Endothelial cell of umbilical vein (primary cell): ENCODE data around the gene PAPLN. TPM values are rescaled to one million over a fixed set of nuclear protein-coding genes. Genes with fewer than 3 reads are reported as not detected.

Experiments
- BruUV-seq: library from RNA; stranded (reverse); fragments of 400-500 nt; replicated peaks from 2 replicates; lab custom pipeline; 2021; lab: Mats Ljungman, UMichigan
- CTCF ChIA-PET: fragments of 300-600, 350-600 bp; sonication (Branson Sonifier 250); formaldehyde crosslinking; loops from one replicate; lab custom pipeline; 2021; ENCODE audit warnings: antibody characterized with exemption, inconsistent platforms; lab: Charles Lee
- POLR2A ChIA-PET: fragments of 300-600, 350-600 bp; sonication (Branson Sonifier 250); formaldehyde crosslinking; loops from one replicate; lab custom pipeline; 2021; ENCODE audit warnings: antibody characterized with exemption, inconsistent platforms; lab: Charles Lee
- DNase-seq: peaks from one replicate; pipeline ENCODE4 v3.0.0-alpha.2; 2011; ENCODE audit warnings: low read depth, low spot score
- FAIRE-seq: peaks from 2 replicates; lab custom pipeline; 2011; peaks lifted over from hg19 to GRCh38; lab: Jason Lieb, UNC
- H2AFZ ChIP-seq: 2 replicates; pipeline ENCODE4 v1.6.0; 2012; ENCODE audit warnings: low read depth, low read length, control low read depth, inconsistent platforms
- H3K27ac ChIP-seq: 2 replicates; pipeline ENCODE4 v1.5.1; 2011; ENCODE audit warnings: low read depth, mild to moderate bottlenecking, control low read depth, low read length, moderate library complexity; ENCODE audit not compliant: insufficient read depth
- H3K27me3 ChIP-seq, 2 experiments: 2 replicates each; pipeline versions ENCODE4 v1.6.0 to v1.6.1; 2011; ENCODE audit warnings: low read length in 2 of 2, mixed read lengths in 1 of 2; ENCODE audit not compliant: control insufficient read depth in 2 of 2, insufficient read depth in 2 of 2
- H3K36me3 ChIP-seq, 2 experiments: 2 replicates in 1 of 2; 3 replicates in 1 of 2; pipeline ENCODE4 v1.5.1; 2011; ENCODE audit warnings: low read length in 2 of 2, mild to moderate bottlenecking in 1 of 2, moderate library complexity in 1 of 2; ENCODE audit not compliant: control insufficient read depth in 2 of 2, insufficient read depth in 2 of 2; ENCODE audit errors: extremely low read depth in 1 of 2
- H3K4me1 ChIP-seq: 3 replicates; pipeline ENCODE4 v1.5.1; 2011; ENCODE audit warnings: mild to moderate bottlenecking, low read length; ENCODE audit not compliant: control insufficient read depth, insufficient read depth; ENCODE audit errors: extremely low read depth
- H3K4me2 ChIP-seq: 2 replicates; pipeline ENCODE4 v1.6.1; 2011; ENCODE audit warnings: low read length, control low read depth, mixed read lengths; ENCODE audit not compliant: insufficient read depth
- H3K4me3 ChIP-seq, 3 experiments: fragments of 200-600 bp in 1 of 3; sonication (generic), shearing (Covaris generic) in 1 of 3; replicated peaks in 1 of 3; 2 replicates each; pipeline ENCODE4 v1.5.1; 2011 to 2016; ENCODE audit warnings: control low read depth in 3 of 3, low read length in 3 of 3, mild to moderate bottlenecking in 2 of 3, inconsistent platforms in 1 of 3, low read depth in 1 of 3, moderate library complexity in 1 of 3; ENCODE audit not compliant: insufficient read depth in 1 of 3
- H3K79me2 ChIP-seq: 2 replicates; pipeline ENCODE4 v1.6.0; 2012; ENCODE audit warnings: low read length, inconsistent platforms; ENCODE audit not compliant: control insufficient read depth, insufficient read depth
- H3K9ac ChIP-seq: replicated peaks from 2 replicates; pipeline ENCODE3; 2011; ENCODE audit warnings: low read length, control low read depth; ENCODE audit not compliant: insufficient read depth; ENCODE audit errors: extremely low read depth
- H3K9me1 ChIP-seq: replicated peaks from 3 replicates; pipeline ENCODE4 v1.6.0; 2011; ENCODE audit warnings: mild to moderate bottlenecking, low read length; ENCODE audit not compliant: control insufficient read depth, insufficient read depth; ENCODE audit errors: extremely low read depth
- H3K9me3 ChIP-seq: replicated peaks from 2 replicates; pipeline ENCODE4 v1.5.1; 2012; ENCODE audit warnings: low read length, inconsistent platforms; ENCODE audit not compliant: control insufficient read depth, insufficient read depth
- H4K20me1 ChIP-seq: replicated peaks from 2 replicates; pipeline ENCODE3; 2011; ENCODE audit warnings: mild to moderate bottlenecking, low read length; ENCODE audit not compliant: control insufficient read depth, insufficient read depth; ENCODE audit errors: extremely low read depth
- CTCF ChIP-seq, 2 donors: IDR thresholded peaks; 1 replicate in 1 of 2; 2 replicates in 1 of 2; pipeline ENCODE4 v1.5.1; 2011; ENCODE audit warnings: low read length in 2 of 2, mild to moderate bottlenecking in 2 of 2, moderate library complexity in 2 of 2, control low read depth in 1 of 2, inconsistent platforms in 1 of 2, low read depth in 1 of 2; ENCODE audit not compliant: insufficient read depth in 1 of 2; ENCODE audit errors: extremely low read depth in 1 of 2
- EZH2 ChIP-seq: IDR thresholded peaks from 2 replicates; pipeline ENCODE4 v1.6.1; 2012; ENCODE audit warnings: borderline replicate concordance, low read depth, mild to moderate bottlenecking, moderate library complexity, low read length, inconsistent platforms; ENCODE audit not compliant: severe bottlenecking
- FOS ChIP-seq: IDR thresholded peaks from 2 replicates; pipeline ENCODE4 v1.6.1; 2011; ENCODE audit warnings: mild to moderate bottlenecking, low read length, moderate library complexity, borderline replicate concordance; ENCODE audit not compliant: insufficient read depth
- GATA2 ChIP-seq: IDR thresholded peaks from 2 replicates; pipeline ENCODE4 v1.7.0; 2011; ENCODE audit warnings: low read depth, mild to moderate bottlenecking, moderate library complexity, mixed read lengths, low read length; ENCODE audit not compliant: insufficient read length, insufficient read depth
- JUN ChIP-seq: IDR thresholded peaks from 2 replicates; pipeline ENCODE4 v1.6.1; 2011; ENCODE audit warnings: borderline replicate concordance, low read depth; ENCODE audit not compliant: insufficient read length, insufficient read depth
- MYC ChIP-seq: IDR thresholded peaks from one replicate; pipeline ENCODE4 v1.6.1; 2011; ENCODE audit warnings: mild to moderate bottlenecking, low read depth, low read length
- POLR2A ChIP-seq: IDR thresholded peaks from 2 replicates; pipeline ENCODE4 v1.6.1; 2012; ENCODE audit warnings: low read depth, mild to moderate bottlenecking, control low read depth, low read length
- POLR2AphosphoS5 ChIP-seq: IDR thresholded peaks from 2 replicates; pipeline ENCODE4 v1.6.1; 2012; ENCODE audit warnings: low read depth, mild to moderate bottlenecking, control low read depth, low read length, moderate library complexity; ENCODE audit not compliant: insufficient read depth
- dilution Hi-C: fragments of 300-500 bp; cut with MboI; formaldehyde crosslinking; loops from one replicate; pipeline ENCODE4 v1.15.0; 2019; ENCODE audit warnings: low sequenced_read_pairs; ENCODE audit not compliant: extremely low pct_ligation_motif_present
- intact Hi-C: fragments of 100-400 bp; cut with micrococcal nuclease; formaldehyde crosslinking; loops from one replicate; pipeline ENCODE4 v1.10.0; 2022
- polyA plus RNA-seq, 4 experiments: library from polyadenylated mRNA; depleted of rRNA in 3 of 4; stranded (reverse) in 3 of 4; unstranded in 1 of 4; fragments of >200 nt; gene quantifications; 2 replicates each; pipeline versions ENCODE4 v1.2.1 to v1.2.3, GENCODE V29; 2011 to 2012; ENCODE audit warnings: missing spikeins in 1 of 4
- total RNA-seq: library from RNA; stranded (reverse); gene quantifications from 2 replicates; pipeline ENCODE4 v1.2.3, GENCODE V29; 2021
- TF ChIP-seq, protein P1 (sequence below): IDR thresholded peaks from 2 replicates; pipeline ENCODE4 v1.6.1; 2011; ENCODE audit not compliant: insufficient read depth, insufficient read length

PAPLN gene
- total and polyA plus RNA-seq, 2 donors (not counting 3 experiments of a cell fraction or from before 2014, with no cell fraction given) = 5.5 to 6.4 TPM

DNA sequence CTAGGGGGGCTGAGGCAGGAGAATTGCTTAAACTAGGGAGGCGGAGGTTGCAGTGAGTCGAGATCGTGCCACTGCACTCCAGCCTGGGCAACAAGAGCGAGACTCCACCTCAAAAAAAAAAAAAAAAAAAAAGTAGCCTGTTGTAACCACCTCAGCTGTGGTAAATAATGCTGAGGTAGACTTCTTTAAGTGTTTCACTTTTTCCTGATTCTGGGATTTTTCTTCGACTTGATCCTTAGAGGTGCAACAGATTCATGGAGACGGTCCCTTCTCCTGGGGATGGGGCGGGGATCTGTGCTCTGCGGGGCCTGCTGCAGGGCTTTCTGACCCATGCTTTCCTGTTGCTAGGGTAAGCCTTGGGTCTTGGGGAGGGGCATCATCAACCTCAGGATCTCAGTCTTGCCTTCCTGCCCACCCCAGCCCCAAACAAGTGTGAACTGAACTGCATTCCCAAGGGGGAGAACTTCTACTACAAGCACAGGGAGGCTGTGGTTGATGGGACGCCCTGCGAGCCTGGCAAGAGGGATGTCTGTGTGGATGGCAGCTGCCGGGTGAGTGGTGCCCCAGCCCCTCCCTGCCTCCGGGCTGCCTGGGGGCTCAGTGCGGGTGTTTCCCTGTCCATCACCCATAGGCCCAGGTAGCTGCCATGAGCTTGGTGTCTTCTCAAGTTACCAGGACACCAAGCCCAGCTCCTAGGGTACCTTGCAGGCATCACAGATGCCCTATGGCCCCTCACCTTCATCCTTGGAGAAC, 12.4 kb downstream of the PAPLN start:
- ChIA-PET POLR2A (no interaction called here), CTCF (no interaction called here)
- H3K4me3 ChIP-seq = no peak overlapping the region
- intact Hi-C loops (no loop called here), dilution Hi-C loops (no loop called here)
- no peak overlapping the region for H3K9ac ChIP-seq
- H3K36me3 ChIP-seq = no peaks in the 10 kb centered on the region
- BruUV-seq = no TSS peak
- no peak overlapping the region for H3K27ac ChIP-seq
- peaks cover 11% of the 10 kb centered on the region for H3K4me1 ChIP-seq
- DNase-seq (no peak), FAIRE-seq (no peak)
- no peaks in the 10 kb centered on the region for H3K9me3 ChIP-seq
- no peaks in the 10 kb centered on the region for H3K79me2 ChIP-seq
- H3K9me1 ChIP-seq = no peaks in the 10 kb centered on the region
- no peak overlapping the region for H3K4me2 ChIP-seq
- no peaks in the 10 kb centered on the region for H4K20me1 ChIP-seq
- TF ChIP-seq MYC (no peak), POLR2A (no peak), EZH2 (no peak), GATA2 (no peak), FOS (no peak), POLR2AphosphoS5 (no peak), JUN (no peak), CTCF (IDR thresholded peaks at IDR 0.05; ENCODE audit: extremely low read depth in 1 of 2, insufficient read depth in 1 of 2, low read depth in 1 of 2, low read length in 2 of 2) (no peak)
- TF ChIP-seq, protein P1, sequence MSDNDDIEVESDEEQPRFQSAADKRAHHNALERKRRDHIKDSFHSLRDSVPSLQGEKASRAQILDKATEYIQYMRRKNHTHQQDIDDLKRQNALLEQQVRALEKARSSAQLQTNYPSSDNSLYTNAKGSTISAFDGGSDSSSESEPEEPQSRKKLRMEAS = no peak
- H3K27me3 ChIP-seq = no peaks in the 10 kb centered on the region
- no peak overlapping the region for H2AFZ ChIP-seq
